Panc1 (cell line): ENCODE measurements around the gene PEX1.
"Not testable (repeated sequence)": the region's sequence is repeated elsewhere in the genome, so short reads cannot be mapped to it uniquely, and the experiment has no call there.

ENCODE experiments used
- CTCF ChIP-seq: fragments of 450-650 bp; IDR thresholded peaks from 2 replicates; pipeline ENCODE4 v1.5.1; 2017; ENCODE audit warnings: mild to moderate bottlenecking
- POLR2AphosphoS5 ChIP-seq: IDR thresholded peaks from 2 replicates; pipeline ENCODE4 v1.6.1; 2012; ENCODE audit warnings: mild to moderate bottlenecking, low read depth, low read length, moderate library complexity
- REST ChIP-seq, 2 experiments: IDR thresholded peaks; 2 replicates each; pipeline ENCODE4 v1.6.1; 2011 to 2012; ENCODE audit warnings: low read depth in 2 of 2, control low read depth in 1 of 2, low read length in 1 of 2, mild to moderate bottlenecking in 1 of 2, moderate library complexity in 1 of 2; ENCODE audit not compliant: insufficient read depth in 1 of 2
- SIN3A ChIP-seq: IDR thresholded peaks from 2 replicates; pipeline ENCODE4 v1.6.1; 2012; ENCODE audit warnings: low read depth, mild to moderate bottlenecking, low read length, moderate library complexity, borderline replicate concordance; ENCODE audit not compliant: insufficient read depth

- TF ChIP-seq CTCF; REST (IDR thresholded peaks at IDR 0.05; ENCODE audit: insufficient read depth in 1 of 2, low read depth in 2 of 2, low read length in 1 of 2); SIN3A; POLR2AphosphoS5: not testable (repeated sequence)
Observed at GRCh38 chr7:92483624-92484023, 44.7 kb downstream of the PEX1 start.
